ENCODE measurements around the gene NPSR1.
"Not testable (repeated sequence)": the region's sequence is repeated elsewhere in the genome, so short reads cannot be mapped to it uniquely, and the experiment has no call there.

NPSR1 gene

DNA sequence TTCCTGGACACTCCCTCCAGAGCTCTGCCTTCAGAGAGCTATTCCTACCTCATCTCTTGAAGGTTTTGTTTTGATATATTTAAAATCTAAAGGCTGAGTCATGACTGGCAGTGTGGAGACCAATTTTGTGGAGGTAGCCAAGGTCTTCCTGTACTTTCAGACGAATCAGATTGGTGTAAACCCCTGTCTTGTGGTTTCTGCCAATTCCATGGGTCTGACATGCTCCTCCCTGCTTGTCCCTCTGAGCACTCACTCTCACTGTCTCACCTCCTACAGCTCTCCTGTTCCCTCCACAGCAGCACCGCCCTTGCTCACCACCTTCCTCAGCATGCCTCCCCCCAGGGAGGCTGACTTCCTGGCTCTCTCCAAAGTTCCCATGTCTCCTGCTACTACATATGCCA is 179.8 kb downstream of the NPSR1 start:
- DNase-seq (ENCODE audit: low read depth in 2 of 2): no peak

DNA sequence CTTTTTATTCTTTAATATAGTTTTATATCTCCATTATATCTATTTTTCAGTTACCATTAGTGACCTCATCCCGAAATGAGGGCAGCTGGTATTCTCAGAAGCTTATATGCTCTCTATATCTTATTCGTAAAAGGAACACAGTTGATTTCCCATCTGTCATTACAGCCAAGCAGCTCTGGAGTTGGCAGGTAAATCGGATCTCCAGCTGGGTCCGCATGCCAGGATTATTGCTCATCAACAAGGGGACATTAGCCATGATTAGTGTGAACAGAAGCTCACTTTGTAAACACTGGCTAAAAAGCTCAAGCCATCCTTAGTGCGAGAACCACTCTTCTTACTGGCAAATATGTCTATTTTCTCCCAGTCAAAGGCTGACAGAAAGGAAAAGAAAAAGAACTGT is 180.3 kb downstream of the NPSR1 start:
- no peak for DNase-seq (ENCODE audit: low read depth in 2 of 2)

DNA sequence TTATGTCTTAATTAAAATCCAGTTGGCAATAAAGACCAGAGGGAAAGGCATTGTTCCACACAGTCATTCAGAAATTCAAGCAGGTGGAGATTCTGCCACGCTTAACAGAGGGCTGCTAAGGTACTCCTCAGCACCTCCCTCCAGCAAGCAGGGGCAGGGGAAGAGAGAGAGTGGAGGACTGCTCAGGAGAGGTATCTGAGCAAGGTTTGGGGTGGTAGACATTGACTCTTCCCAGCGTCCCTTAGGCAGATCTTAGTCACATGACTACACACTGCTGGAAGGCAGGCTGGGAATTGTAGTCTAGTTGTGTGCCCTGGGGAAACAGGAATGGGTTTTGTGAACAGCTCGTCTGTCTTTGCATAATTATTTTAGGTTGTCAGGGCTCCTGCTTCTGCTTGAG is 181.6 kb downstream of the NPSR1 start:
- no peak for DNase-seq (ENCODE audit: low read depth in 2 of 2)

DNA sequence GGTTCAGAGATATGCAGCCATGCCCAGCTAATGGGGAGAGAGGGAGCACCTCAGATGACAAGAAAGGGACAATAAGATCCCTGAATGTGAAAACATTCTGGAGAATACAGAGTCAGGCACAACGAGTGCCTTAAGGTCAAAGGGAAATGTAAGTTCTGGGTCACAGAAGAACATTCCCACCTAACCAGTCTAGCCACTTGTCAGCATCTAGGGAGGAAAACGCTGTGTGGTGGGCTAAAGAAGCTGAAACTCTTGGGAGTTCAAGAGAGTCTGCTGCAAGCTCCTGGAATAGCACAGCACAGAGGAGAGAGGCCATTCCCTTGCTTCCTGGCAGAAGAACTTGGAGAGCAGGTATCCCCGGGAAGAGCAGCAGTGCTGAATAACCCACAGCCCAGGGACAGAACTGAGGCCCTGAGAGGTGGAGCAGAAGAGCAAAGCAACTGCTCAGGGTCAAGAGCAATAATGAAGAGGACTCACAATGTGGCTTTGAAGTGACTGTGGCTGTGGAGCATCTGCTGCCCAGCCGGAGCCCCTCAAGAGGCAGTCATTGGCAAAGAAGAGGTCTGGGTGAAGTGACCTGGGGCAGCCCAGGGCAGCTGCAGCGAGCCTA is 182.3 kb downstream of the NPSR1 start:
- no peak for DNase-seq (ENCODE audit: low read depth in 2 of 2)

DNA sequence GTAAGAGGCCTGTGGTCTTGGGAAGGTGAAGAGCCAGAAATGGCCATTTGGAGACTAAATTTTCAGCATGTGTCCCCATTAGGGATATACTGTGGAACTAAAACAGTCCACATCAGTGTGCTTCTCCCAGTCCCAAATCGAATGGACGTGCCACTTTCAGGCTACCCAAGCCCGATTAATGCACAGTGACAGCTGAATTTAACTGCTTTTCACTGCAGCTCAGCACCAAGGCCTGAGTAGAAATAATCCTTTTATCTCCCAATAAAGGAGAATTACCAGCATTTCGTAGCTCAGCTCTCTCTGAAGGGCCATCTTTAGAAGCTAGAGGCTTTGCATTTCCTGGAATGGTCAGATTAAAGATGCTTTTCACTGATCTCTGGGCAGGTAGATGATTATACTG is 183.3 kb downstream of the NPSR1 start:
- no peak for DNase-seq (ENCODE audit: low read depth in 2 of 2)

DNA sequence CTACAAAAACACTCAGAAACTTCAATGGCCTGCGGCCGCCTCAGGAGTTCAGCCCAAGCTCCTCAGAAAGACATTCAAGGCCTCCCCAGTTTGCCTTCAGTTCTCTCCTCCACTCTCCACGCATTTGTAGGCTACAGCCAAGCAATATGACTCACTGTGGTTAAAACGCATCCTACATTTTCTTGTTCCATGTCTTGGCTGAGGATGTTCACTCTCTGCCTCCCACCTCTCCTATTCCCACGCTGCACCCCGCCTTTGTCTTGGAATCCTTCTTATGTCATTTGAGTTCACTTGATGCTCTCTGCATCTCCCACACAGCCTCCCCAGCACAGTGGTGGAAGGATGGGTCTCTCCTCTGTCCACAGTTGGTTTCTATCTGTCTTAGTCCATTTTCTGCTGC is 184.8 kb downstream of the NPSR1 start:
- no peak for DNase-seq (ENCODE audit: low read depth in 2 of 2)

DNA sequence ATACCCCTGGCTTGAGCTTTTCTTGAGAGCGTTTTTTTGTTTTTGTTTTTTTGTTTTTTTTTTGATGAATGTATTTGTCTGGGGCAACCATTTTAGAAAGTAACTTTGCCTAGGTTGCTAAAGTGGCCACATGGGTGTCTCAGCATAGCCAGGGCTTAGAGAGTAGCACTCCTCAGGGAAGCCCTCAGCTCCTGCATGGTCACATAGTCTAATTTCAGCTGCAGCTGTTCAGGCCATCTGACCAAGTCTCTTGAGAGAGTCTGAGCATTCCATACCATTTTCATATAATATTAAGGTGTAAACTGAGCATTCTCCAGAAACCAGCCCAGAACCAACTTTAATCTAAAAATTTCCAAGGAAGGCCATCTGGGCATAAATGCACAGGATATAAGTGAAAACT is 186.4 kb downstream of the NPSR1 start:
- no peak for DNase-seq (ENCODE audit: low read depth in 2 of 2)

DNA sequence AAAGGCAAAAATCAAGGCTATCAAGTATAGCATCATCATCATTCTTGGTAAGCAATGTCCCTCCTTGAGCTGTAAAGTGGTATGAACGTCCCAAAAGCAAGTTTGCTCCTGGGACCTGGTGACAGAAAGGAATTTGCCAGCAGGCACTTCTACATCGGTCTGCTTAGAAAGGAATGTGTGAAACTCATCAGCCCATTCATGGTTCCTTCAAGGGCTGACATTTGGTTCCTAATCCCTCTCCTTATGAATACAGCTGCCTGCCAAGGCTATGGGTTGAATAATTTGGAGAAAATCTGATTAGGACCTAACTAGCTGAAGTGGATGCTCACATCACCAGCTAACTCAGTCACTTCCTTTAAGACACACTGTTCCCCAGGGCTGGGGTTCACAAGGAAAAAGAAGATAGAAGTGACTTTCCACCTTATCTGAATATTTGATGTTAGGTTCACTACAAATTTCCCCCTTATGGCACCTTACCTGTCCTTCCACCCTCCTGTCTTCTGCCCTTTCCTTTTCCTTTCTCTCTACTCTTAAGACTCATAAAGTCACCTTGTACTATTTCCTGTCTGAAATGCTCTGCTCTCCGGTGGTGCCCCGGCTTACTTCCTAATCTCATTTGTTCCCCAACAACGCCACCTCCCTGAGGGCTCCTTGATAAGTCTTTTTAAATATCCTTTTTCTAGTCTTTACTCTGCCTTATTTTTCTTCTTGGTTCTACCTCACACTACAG is 187.1 kb downstream of the NPSR1 start:
- DNase-seq (ENCODE audit: low read depth in 2 of 2): no peak

DNA sequence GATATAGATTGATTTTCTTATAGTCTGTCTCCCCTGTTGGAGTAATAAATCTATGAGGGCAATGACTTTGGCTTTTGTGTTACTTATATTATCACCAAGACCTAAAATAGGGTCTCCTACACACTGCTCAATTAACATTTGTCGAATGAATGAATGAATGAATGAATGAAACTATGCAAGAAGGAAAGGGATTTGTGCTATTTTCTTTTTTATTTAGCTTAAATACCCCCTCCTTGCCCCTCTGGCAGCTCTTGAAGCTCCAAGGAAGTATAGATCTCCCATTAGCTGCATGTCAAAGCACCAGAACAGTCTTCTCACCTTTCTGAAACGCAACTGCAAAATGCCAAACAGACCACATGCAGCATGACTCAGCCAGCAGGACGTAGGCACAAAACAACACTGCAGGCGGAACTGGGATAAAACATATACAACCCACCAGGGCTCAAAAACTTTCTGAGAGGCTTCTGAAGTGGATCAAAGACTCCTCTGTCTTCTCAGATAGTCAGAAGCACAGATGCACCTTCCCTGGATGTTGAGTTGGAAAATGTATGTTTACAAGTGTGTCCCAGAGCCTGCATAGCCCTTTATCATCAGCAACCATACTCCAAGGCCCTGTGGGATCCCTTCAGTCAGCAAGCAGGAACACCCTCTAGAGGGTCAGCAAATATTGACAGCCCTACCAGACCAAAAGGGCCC is 187.8 kb downstream of the NPSR1 start:
- no peak for DNase-seq (ENCODE audit: low read depth in 2 of 2)

DNA sequence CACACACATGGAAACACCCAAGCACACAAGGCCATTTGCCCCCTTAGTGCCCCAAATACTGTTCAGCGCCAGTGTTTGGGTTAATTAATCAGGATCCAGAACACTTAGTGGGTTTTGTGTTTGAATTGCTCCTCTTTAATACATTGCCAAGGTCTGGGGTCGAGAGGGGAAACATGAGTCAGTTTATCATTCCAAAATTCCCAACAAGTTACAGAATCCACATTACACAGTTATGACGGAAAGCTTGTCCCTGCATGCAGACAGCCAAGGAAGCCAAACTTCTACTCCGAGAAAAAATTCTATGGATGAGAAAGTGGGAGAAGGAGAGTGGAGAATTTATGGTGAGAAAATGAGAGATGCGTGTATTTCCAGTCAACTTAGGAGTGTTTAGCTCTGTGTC is 189.0 kb downstream of the NPSR1 start:
- DNase-seq (ENCODE audit: low read depth in 2 of 2): no peak

DNA sequence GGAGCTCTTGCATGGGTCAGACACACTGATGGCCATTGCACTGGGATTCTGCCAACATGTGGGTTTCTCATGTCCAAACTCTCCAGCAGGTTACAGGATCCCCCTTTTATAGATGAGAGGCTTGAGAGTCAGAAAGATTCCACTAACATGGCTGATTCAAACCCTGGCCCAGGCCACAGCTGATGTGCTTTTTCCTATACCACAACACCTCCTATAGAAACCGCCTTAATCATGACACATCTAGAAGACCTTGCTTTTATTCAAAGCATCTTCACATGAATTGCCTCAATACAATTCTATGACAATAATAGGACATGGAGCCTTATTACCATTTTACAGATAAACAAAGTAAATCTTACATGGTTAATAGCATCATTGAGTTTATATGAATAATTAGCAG is 190.7 kb downstream of the NPSR1 start:
- DNase-seq (ENCODE audit: low read depth in 2 of 2): no peak

DNA sequence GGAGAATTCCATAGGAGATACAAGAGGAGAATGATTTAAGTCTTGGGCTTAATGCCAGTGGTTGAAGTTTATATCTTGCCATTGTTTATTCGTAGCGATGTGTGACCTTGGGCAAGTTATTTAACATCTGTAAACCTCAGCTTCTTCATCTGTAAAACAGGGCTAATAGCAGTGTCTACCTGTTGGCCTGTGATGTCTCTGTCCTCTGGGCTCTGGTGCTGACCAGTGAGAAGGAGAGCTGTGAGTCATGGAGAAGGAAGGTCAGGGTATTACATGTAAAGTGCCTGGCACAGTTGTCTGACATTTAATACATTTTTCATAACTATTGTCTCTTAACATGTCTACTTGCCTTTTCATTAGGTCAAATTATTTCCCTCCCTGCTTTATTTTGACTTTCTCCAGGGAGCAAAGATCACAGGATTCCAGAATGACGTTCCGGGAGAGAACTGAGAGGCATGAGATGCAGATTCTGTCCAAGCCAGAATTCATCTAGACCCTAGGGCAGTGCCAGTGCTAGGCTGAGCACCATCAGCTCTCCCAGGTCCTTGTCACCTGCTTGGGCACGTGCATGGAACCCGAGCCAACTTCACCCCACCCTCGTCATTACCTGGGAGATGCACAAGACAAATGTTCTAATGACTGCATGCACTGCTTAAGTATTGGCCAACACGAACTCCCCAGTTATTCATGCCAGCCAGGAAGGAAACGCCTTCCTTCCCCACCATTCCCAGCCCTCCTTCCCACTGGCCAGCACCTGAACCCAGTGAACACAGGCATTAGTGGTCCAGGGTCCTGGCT is 191.3 kb downstream of the NPSR1 start:
- DNase-seq (ENCODE audit: low read depth in 2 of 2): no peak

DNA sequence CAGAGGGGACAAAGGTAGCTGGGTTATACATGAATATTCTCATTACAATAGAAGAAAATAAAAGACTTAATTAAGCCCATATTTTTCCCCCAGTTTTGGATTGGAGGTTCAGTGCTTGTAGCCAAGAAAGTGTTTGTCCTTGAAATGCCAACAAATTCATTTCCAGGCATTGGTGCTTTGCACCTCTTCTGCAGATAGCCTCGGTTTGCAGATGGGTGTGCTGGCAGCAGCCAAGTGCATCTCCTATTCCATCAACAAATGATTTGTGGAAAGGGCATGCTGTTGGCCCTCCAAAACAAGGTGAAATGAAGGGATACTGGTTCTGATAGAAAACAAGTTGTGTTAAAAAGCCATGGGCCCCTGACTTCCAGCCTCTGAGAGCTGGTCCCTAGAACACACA is 192.0 kb downstream of the NPSR1 start:
- DNase-seq (ENCODE audit: low read depth in 2 of 2): no peak

DNA sequence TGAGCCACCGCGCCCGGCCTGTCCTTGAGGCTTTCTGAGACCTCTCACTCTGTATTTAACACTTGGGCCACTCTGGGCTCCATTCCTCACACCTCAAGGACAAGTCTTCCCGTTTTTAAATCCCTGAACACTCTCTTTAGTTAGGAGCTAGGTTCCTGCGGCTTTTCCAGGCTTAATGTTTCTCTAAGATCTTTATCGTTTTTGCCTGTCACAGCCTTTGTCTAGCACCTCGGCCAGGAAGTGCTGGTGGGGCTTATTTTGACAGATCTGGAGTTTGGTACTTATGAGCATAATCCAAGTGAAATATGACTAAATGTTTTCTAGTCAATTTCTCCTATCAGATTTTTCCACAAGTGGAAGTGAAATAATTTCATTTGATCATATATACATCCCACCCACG is 192.7 kb downstream of the NPSR1 start:
- no peak for DNase-seq (ENCODE audit: low read depth in 2 of 2)

DNA sequence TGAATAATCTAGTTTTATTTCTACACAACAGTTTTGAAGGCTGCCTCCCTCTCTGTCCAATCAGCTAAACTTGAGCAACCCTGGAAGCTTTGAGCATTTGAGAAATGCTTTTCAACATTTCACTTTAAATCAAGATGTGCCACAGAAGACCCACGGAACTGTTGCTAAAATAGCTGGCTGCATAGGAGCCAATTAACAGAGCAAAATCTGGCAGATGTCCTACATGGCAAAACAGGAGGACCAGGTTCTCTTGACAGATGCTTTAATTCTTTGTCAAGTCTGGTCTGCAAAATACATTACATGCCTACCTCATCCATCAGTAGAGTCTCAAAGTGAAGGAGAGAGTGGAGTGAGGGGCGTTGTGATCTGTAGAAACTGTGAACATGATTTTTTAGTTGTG is 193.4 kb downstream of the NPSR1 start:
- no peak for DNase-seq (ENCODE audit: low read depth in 2 of 2)

DNA sequence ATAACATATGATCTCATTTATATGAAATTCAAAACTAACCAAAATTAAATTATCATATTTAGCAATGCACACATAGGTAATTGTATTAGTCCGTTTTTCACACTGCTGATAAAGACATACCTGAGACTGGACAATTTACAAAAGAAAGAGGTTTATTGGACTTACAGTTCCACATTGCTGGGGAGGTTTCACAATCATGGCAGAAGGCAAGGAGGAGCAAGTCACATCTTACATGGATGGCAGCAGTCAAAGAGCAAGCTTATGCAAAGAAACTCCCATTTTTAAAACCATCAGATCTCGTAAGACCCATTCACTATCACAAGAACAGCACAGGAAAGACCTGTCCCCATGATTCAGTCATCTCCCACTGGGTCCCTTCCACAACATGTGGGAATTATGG is 200.4 kb downstream of the NPSR1 start:
- not testable (repeated sequence) for DNase-seq (ENCODE audit: low read depth in 2 of 2)

DNA sequence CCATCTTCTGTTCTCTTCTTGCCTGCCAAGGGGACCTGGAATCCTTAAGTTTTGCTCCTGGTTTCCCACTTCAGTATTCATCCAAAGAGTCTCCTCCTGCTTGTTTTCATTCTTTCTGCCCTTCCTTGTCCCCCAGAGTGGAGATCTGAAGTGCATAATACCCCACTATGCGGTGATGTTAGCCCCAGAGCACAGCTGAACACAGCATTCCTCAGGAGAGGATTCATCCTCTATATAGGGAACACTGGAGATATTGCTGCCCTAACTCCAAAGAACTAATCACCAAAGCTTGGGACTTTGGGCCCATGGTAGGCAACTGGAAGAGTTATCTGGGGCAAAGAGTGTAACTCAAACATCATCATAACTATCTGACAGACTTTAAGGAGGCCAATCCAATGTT is 201.3 kb downstream of the NPSR1 start:
- not testable (repeated sequence) for DNase-seq (ENCODE audit: low read depth in 2 of 2)

DNA sequence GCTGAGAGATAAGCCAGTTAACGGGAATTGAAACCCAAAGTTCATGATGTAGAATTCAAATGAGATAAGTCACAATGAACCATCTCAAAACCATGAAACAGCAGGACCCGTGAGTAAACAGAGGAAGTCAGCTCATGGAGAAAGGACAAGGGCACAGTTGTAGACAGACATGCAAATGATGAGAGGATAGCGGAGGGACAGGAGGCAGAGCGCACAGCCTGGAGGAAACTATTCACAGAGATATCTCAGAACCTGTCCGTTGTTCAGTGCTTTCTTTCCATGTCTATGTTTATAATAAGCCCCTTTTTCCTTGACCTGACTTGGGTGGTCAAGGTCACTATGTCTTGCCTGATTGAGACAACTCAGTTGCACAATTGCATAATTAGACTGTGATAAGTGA is 208.2 kb downstream of the NPSR1 start:
- not testable (repeated sequence) for DNase-seq (ENCODE audit: low read depth in 2 of 2)

DNA sequence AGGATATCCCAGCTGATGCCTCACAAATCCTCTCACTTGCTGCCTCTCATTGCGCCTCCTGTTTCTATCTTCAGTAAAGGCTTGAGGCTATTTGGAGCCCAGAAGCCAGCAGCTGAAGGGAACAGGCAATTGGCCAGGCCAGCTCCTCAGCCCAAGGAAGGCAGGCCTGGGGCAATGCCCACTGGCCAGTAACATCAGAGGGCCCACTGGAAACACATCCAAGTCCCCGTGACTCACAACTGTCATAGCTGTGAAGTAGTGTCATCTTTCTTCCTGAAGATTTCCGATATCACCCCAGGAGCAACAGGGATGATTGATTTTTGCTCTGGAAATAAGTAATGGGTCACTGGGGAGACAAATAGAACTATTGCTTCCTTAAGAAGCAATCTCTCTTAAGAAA is 209.3 kb downstream of the NPSR1 start:
- not testable (repeated sequence) for DNase-seq (ENCODE audit: low read depth in 2 of 2)

DNA sequence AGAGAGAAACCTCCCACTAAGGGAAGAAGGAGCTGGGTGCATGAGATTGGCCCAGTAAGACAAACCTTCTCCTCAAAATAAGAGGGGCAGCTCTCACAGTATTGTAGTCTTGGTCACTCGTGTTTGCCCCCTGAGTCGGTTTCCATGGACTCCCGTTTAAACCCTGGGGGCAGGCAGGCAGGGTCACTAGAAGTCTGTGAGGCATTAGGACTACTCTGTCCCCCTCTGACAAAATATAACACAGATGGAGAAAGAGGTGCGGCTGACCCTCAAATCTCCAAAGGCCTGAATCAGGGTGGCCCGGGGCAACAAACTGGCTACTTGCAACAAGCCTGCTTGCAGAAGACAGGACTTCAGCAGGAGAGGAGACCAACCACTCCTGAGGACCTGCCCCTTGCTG is 210.6 kb downstream of the NPSR1 start:
- DNase-seq (ENCODE audit: low read depth in 2 of 2): not testable (repeated sequence)

DNA sequence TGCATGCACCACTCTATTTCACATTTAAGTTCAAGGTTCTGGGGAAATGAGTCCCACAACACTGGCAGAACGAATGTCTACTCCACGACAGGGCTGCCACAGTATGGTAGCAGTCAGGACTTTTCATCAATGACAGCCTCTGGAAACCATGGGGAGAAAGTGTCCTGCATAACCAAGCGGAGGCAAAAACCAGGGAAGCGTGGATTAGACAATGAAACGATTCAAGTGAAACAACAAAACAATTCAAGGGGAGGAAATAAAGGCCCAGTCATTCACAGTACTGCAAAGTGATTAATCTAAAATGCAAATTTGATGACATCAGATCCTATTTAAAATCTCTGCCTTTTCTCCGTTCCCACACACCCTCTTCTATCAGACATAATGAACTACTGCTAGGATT is 211.0 kb downstream of the NPSR1 start:
- DNase-seq (ENCODE audit: low read depth in 2 of 2): no peak

DNA sequence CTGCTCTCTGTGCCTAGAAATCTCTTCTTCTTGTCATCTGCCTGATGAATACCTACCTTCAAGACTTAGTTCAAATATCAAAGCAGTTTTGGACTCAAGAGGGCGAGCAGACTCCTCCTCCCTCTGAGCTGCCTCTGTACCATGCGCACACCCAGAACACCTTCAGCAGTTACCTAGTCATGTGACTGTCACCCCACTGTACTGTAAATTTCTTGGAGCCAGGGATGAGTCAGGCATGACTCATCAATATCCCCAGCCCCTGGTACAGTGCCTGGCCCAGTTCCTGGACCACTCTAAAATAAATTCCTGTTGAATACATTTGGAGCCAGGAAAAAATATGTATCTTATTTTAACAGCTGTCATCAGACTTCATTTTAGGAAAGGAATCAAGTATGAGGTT is 212.0 kb downstream of the NPSR1 start:
- not testable (repeated sequence) for DNase-seq (ENCODE audit: low read depth in 2 of 2)

Data from stimulated activated CD8-positive, alpha-beta memory T cell treated with anti-CD3 and anti-CD28 coated beads, Interleukin-2, amount 100 ng/mL, for 48 hours (primary cell).